GM18909 (cell line): ENCODE results near the gene FBLN2.
"Not testable (repeated sequence)": the region's sequence is repeated elsewhere in the genome, so short reads cannot be mapped to it uniquely, and the experiment has no call there.

Experiments
- ATAC-seq: cut with Tn5 transposase; IDR thresholded peaks from one replicate; pipeline ENCODE4 v1.9.1; 2021; ENCODE audit warnings: mild to moderate bottlenecking; ENCODE audit not compliant: unreplicated experiment, poor library complexity

The FBLN2 gene

DNA sequence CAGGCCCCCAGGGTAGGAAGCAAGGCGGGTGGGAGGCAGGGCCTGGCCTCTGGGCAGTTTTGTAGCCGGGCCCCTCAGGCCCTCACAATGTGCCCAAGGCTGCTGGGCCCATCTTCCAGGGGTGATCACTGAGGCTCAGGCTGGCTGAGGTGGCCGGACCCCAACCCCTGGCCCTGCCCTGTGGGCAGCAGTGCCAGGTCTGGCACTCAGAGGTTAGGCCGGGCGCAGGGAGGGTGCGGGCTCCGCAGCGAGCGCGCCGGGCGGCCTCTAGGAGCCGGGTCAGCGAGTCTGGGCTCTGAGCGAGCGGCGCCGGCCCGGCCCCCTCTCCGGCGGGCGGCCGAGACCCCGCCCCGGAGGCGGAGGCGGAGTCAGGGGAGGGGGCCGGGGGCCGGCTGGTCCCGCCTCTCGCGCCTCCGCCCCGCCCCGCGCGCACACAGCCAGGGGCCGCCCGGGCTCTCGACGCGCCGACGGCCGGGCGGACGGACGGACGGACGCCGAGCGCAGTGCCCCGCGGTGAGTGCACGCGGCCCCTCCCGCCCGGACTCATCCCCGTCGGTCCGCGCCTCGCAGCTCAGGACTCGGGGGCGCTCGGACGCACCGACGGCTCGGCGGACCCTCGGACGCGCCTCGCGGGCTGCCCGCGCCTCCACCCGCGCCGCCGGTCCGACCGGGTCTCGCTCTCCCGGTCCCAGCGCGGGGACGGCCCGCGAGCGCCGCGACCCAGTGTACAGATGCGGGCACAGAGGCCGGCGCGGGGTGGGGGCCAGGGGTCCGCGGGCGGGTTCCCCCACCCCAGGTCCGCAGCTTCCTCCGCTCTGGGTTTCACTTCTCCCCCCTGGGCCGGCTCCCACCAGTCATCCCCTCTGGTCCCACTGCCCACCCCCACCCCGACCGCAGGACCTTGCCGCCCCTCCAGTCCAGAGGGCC is at the start of gene FBLN2:
Gene FBLN2 (plus strand): TSS at position 430 of the 927 bp plus-strand sequence. CDS start 21,231 bp downstream, outside the sequence.
- ATAC-seq, result no peak

DNA sequence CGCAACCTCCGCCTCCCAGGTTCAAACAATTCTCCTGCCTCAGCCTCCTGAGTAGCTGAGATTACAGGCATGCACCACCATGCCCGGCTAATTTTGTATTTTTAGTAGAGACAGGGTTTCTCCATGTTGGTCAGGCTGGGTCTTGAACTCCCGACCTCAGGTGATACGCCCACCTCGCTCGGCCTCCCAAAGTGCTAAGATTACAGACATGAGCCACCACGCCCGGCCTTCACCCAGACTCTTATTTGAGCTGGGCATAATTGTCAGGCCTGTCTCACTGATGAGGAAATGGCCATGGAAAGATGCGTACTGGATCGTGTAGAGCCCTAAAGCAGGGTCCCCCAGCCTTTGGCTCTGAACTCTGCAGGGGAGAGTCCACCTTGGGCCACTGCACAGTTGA is 49.7 kb upstream of the FBLN2 start:
- not testable (repeated sequence) for ATAC-seq

DNA sequence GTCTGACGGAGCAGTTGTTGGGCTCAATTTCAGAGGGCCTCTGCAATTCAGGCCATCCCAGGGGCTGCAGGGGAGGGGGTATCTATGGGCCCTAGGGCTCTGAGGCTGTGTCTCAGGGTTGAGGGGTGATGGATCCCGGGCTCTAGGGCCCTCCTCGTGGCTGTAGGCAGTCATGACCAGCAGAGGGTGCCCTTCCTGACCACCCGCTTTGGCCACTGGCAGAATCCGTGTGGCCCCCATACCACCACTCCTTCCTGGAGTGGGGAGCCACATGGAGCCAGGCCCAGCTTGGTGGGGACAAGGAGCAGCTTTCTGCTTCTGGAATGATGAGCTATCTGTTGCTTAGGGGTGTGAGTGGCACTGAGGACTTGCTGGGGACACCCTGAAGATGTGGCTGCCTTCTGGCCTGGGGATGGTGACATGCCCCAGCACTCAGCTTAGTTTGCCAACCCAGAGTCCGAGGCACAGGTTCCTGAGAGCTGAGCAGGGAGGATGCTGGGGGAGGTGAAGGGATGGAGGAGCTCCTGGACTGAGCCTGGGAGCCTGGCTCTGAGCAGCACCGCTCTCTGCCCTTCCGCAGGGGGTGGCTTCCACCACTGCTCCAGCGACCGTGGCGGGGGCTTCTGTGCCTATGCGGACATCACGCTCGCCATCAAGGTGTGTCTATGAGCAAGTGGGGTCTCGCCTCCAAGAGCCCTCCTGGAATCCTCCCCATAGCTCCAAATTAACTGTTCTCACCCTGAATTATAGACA is 48.6 kb upstream of the FBLN2 start:
- ATAC-seq, result no peak

DNA sequence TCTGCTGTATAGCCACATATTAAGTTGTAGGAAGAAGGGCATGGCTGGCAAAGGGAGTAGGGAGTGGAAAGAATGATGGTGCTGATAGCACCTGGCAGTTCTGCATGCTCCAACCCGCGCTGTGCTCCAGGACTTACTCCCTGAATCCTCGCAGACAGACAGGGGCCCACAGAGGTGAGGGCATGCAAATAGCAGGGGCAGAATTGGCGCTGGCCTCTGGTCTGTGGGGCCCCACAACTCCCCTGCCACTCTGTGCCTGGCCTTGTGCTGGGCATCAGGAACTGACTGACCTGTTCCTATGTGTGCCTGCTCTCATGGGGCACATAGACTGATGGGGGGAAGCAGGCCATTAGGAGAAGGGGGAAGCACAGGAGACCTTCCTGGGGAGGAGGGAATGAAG is 47.9 kb upstream of the FBLN2 start:
- ATAC-seq, result no peak

DNA sequence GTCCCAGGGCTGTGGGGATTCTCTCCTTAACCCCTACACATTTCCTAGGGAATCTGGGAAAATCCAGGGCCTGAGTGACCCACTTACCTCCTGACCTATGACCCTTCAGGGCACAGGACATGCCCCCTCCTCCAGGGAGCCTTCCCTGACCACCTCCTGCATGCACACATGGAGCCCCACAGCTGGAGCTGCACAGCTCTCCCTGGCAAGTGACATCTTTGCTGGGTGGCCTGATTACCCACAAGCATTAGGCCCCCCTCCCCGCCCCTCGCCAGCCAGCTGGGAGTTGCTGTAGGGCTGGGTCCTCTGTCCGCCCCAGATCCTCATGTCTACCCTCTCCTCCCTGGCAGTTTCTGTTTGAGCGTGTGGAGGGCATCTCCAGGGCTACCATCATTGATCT is 47.4 kb upstream of the FBLN2 start:
- no peak for ATAC-seq

DNA sequence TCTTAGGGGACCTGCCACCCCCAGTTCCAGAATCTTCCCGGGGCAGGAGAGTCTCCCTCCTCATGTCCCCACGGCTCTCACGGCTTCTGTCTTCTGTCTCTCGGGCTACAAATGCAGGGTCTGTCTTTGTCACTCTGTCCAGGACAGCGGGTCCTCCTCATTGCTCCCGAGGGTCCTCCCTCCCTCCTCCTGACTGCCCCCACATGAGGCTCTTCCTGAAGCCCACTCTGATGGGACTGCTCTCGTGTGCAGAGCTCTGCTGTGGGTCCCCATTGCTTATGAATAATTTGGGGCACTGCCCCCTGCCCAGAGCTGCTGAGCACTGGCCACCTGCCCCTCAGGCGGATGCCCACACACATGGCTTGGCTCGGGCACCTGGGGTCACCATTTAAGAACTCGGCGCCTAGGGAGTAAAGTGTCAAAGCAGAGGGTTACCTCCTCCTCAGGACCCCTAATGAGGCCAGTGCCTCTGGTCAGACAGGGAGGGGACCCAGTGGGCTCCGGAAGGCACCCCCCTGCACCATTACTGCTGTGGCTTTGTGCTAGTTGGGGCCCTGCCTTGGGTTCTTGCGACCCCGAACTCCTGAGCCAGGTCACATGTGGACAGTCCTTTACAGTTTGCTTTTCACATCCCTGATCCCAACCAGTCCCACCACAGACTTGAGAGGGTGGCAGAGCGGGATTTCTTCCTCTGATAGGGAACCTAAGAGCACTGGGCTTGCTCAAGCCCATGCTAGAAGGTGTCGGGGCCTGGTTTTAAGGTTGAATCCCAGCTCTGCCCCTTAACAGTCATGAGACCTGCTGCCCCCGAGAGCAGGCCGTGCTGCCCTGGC is 46.8 kb upstream of the FBLN2 start:
- ATAC-seq, result no peak

DNA sequence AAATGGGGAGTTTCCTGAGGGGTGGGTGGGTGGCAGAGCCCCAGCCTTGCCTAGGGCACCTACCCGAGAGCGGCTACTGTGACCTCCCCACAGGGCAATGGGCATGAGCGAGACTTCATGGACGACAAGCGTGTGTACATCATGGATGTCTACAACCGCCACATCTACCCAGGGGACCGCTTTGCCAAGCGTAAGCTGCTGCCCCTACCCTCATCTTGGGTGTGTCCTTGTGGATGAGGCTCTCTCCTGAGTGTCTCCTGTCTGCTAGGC is 46.2 kb upstream of the FBLN2 start:
- no peak for ATAC-seq

DNA sequence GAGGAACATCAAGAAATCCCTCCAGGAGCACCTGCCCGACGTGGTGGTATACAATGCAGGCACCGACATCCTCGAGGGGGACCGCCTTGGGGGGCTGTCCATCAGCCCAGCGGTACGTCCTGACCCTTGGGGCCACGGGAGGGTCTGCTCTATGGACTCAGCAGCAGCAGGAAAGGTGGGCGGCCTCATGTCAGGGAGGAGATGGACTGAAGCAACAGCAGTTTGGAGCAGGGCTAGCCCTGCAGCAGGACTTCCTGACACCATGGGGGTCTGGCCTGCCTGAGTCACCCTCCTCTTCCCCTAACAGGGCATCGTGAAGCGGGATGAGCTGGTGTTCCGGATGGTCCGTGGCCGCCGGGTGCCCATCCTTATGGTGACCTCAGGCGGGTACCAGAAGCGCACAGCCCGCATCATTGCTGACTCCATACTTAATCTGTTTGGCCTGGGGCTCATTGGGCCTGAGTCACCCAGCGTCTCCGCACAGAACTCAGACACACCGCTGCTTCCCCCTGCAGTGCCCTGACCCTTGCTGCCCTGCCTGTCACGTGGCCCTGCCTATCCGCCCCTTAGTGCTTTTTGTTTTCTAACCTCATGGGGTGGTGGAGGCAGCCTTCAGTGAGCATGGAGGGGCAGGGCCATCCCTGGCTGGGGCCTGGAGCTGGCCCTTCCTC is 44.6 kb upstream of the FBLN2 start:
- ATAC-seq, result no peak

DNA sequence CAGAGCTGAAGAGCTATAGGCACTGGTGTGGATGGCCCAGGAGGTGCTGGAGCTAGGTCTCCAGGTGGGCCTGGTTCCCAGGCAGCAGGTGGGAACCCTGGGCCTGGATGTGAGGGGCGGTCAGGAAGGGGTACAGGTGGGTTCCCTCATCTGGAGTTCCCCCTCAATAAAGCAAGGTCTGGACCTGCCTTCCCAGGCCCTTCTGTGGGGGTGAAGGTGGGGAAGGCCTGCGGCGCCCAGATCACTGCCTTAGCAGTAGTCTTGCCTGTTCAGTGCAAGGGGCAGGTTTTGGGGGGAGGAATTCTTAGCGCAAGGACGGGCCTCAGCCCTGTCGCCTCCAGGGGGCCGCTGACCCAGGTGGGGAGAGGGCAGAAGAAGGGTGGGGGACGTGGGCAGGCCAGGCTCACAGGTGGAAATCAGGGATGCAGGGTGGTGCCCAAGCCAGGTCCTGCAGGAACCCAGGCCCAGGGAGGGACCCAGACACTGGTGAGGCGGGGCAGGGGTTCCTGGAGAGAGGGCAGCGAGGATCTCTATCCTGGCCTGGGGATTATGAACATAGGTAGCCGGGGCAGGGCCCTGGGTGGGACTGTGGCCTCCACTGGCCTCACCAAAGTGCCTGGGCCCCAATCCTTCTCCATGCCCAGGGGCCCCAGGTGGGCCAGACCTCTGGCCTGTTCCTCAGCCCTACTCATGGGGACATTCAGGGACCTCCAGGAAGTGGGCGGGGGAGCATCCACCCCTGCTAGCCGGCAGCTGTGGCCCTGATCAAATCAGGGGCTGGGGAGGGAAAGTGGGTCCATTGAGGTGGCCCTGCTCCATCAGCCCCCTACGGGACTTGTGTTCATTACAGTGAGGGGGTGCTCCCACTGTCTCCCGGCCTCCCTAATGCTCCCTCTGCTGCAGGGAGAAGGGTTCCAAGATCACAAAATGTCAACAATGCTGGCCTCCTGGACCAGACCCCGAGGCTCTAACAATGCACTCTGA is 43.5 kb upstream of the FBLN2 start:
- ATAC-seq, result no peak

DNA sequence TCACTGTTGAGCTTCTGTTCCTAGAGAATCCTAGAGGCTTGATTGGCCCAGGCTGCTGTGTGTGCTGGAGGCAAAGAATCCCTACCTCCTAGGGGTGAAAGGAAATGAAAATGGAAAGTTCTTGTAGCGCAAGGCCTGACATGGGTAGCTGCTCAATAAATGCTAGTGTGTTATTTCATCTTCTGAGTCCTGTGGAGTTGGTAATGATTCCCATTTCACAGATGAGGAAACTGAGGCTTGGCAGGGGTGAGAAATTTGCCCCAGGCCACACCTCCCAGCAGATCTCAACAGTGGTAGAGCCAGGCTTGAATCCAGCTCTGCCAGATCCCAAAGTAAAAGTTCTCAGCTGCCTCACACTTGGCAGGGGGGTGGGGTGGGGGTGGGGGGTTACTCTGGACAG is 42.7 kb upstream of the FBLN2 start:
- no peak for ATAC-seq

DNA sequence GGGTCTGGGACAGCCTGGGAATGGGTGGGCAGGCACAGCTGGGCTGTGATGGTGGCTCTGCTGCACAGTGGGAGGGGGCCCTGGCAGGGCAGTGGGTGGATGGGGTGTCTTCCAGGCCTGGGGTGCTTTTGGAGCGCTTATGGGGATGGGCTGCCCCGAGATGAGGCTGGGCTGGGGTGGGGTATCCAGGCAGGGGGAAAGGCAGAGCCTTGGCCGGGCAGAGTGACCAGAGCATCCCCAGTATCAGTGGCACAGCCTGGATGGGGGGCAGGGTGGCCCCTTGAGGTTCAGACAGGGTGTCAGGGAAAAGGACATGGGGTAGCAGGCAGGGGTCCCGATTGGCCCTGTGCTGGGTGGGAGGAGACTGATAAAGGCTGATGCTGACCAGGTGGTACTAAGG is 42.2 kb upstream of the FBLN2 start:
- no peak for ATAC-seq

DNA sequence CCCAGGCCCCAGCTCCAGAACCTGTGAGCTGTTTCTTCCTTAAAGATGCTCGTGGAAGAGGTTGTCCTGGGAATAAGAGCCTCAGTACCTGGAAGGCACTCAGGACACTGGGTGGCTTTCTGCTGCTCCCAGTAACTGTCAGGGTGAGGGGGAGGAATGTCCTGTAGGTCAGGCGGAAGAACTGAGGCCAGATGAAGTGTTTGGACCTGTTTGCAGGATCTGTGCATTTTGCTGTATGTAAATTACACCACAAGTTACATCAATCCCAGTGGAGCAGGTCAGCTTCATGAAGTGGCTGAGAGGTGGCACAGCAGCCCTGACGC is 41.7 kb upstream of the FBLN2 start:
- no peak for ATAC-seq

DNA sequence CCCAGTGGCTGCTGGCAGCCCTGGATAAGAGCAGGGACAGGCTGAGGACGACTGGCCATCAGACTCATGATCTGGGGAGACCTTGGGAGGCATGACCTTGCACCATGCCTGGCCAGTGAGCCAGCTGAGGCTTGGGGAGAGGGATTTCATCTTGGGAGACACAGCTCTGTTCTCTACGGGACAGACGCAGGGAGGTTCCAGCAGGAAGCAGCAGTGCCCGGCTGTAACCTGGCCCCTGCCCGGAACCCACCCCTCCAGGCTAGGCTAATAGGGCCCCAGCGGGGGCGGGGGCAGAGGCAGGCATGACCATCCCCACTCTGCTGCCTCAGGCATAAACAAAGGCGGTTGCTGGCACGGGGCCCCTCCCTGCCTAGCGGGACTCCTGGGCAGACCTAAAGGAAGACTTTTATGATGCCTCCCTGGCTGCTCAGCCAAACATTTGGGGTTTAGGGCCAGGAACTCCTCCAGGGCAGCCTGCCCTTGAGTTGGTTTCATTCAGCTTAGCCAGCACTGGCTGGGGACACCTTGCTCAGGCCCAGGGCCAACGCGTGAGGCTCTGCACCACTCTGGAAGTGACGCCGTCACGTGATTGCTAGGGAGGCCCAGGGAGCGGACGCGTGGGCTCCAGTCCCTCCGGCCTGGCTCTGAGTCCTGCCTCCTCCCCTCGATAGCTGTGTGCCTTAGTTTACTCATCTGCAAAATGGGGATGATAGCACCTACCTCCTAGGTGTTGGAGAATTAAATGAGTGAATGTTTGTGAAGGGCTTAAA is 41.2 kb upstream of the FBLN2 start:
- no peak for ATAC-seq

DNA sequence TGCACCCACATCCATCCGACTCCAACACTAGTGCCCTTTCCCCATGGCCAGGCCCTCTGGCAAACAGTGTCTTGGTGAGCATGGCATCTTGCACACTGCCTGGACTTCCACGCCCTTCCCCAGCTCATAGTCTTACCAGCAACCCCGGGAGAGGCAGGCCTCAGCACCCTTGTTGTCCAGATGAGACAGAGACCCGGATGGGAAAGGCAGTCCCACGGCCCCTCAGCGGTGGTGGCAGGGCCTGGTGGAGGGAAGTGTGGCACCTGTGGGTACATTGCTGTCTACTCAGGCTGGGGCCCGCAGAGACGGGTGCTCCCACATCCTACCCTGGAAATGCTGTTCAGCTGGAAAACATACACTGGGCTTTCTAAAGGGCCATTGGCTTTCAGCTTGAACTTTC is 40.4 kb upstream of the FBLN2 start:
- no peak for ATAC-seq

DNA sequence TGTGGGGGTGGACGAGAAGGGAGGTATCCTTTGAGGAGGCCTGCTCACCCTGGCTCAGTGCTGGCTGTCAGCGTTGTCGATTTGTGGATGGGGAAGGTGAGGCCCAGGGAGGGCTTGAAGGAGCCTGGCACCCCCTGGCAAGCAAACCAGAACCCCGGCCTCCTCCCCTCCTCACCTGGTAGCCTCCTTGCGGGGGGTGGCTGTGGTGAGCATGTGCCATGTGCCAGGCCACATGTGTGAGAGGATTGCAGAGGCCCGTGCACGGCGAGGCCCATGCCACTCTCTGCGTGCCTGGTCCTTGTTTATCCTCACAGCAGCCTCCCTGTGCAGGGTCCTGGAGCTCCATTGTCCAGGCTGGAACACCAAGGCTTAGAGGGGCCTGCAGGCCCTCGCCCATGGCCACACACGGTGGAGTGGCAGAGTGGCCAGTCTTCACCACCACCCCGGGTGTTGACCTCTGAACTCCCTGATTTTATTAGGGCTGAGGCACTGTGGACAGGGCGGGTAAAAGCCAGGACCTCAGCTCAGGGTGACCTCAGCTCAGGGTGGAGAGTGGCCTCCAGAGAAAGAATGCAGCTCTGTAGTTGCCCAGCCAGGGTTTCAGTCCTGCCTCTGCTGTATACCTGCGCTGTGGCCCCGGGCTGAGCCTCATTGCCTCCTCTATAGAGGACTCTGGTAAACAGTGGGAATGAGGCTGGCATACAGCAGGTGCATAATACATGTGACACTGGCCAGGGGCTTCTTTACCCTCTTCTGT is 39.7 kb upstream of the FBLN2 start:
- ATAC-seq, result no peak

DNA sequence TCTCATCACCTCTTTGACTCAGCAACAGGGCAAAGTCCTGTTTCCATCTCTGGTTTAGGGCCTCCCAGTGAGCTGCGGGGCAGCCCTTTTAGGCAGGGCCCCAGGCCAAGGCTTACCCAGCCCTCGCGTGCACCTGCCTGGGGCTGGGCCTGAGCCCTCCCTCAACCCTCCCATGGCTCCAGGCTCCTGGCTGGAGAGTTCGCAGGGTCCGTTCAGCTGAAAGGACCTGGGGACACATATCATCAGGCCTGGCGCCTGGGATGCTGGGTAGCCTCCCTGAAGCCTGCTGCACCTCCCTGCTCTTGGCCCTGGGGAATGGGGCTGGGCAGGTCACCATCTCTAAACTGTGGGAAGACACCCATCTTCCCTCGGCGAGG is 39.1 kb upstream of the FBLN2 start:
- no peak for ATAC-seq

DNA sequence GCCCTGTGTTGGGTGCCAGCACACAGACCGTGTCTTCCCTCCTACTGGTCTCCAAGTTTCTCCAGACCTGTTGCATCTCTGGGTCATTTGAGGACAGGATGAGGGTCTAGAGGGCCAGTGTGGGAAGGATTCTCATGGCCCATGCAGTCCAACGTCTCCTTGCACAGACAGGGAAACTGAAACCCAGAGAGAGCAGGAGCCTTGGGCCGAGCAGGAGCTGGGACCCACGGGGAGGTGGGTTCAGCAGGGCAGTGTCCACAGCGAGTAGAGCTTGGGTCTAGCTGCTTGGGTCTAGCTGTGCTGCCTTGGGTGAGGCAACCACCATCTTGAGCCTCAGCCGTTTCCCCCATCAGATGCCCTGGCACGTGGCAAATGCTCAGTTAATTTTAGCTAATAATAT is 36.5 kb upstream of the FBLN2 start:
- no peak for ATAC-seq
